Fibroblast of skin of left biceps (primary cell): ENCODE results near the gene GALNT6.
"Not testable (repeated sequence)": the region's sequence is repeated elsewhere in the genome, so short reads cannot be mapped to it uniquely, and the experiment has no call there.

Experiments used
- DNase-seq, 2 experiments: peaks; one replicate each; pipeline ENCODE4 v3.0.0-alpha.2; 2013; ENCODE audit warnings: low read depth in 2 of 2

The GALNT6 gene

DNA sequence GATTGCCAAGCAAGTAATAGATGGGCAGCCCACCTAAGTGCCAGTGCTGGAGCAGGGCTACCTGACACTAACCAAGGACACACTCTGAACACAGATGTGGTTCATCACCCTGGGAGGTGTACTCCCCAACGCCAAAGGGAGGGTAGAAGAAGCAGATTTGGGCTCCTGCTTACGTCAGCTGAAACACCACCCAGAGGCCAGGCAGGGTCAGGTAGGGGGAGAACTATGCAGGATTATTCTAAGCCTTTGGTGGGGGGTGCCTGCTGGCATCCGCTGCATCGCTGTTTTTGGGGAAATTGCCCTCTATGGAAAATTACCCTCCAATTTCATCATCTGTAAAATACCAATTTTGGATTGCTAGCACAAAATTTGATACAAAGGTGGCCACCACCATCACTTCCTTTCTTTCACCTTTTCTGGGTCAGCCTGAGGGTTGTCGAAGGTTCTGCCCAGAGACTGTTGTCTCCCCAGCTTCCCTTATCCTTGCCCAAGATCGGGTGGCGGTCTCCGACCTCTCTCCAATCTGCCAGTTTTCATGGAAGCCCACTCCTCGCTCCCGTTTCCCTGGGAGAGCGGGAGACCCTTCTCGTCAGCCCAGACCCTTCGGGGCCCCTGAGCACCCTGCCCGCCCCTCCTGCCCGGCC, 67.8 kb downstream of the GALNT6 start:
- no peak for DNase-seq

DNA sequence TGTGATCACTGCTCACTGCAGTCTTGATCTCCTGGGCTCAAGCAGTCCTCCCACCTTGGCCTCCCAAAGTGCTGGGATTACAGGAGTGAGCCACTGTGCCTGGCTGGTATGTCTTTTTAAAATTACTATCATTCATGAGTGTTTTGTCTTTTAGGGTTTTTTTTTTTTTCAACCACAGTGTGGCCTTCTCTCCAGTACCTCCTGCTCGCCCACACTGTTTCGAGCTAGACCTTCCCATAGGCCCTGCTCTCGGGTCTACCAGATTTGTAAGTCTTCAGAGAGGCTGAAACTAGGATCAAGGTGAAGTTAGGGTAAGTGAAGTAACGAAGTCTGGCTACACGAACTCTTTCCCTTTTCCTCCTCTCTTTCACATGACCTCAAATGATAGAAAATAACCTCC, 68.8 kb downstream of the GALNT6 start:
- DNase-seq, result no peak

DNA sequence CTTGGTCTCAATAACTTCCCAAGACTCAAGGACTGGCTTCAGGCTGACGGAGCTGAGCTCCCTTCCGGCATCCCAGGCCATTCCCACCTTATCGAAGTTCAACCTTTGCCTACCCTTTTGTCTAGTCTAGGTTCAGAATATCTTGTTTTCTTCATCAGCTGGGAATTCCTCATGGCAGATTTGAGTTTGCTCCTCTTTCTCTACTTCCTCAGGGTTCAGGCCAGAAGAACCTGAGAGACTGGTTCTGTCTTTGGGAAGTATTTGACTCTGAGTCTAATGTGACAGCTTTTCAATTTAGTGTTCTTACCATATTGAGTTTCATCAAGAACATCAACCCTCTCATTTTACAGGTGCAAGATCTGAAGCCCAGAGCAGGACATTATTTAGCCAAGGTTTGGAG, 69.3 kb downstream of the GALNT6 start:
- DNase-seq, result no peak

DNA sequence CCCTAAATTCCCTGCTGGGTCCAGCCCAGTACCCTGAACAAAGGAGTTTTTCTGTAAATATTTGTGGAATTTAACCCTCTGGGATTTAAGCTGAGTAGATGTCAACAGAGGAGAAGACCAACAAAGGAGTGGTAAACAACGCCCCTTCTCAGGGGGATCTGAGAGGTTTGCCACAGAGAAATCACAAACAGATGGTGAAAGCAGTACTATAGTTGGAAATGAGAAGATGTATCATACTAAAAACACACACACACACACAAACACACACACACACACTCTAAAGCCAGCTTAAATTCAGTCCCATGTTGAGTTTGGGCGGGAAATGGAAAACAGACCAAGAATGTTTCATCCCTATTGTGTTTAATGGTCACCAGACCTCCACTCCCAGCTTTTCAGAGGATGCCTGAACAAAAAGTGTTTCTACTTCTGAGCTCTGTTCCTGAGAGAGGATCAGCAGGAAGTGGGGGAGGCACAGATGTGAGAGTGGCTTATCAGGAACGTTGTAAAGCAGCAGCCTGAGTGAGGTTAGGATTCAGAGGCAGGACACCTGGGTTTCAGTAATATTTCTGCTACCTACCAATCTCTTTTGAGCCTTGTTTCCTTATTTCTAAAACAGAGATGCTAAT, 70.4 kb downstream of the GALNT6 start:
- DNase-seq, result peak; percentile 58 to 64

DNA sequence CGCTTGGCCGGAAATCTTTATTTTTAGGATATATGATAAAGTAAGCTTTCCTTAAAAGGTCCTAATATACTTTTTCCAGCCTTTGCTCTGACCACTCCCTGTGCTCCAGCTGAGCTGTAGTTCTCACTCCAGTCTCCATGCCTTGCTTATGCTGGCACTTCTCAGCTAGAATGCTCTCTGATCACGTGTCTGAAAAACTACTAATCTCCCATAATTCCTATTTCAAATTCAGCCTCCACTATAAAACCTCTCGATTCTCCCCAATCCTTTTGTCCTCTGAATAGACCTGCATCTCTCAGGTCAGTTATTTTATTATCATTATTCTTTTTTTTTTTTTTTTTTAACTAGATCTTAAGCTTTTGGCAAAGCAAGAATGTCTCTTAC, 70.9 kb downstream of the GALNT6 start:
- DNase-seq, result no peak

DNA sequence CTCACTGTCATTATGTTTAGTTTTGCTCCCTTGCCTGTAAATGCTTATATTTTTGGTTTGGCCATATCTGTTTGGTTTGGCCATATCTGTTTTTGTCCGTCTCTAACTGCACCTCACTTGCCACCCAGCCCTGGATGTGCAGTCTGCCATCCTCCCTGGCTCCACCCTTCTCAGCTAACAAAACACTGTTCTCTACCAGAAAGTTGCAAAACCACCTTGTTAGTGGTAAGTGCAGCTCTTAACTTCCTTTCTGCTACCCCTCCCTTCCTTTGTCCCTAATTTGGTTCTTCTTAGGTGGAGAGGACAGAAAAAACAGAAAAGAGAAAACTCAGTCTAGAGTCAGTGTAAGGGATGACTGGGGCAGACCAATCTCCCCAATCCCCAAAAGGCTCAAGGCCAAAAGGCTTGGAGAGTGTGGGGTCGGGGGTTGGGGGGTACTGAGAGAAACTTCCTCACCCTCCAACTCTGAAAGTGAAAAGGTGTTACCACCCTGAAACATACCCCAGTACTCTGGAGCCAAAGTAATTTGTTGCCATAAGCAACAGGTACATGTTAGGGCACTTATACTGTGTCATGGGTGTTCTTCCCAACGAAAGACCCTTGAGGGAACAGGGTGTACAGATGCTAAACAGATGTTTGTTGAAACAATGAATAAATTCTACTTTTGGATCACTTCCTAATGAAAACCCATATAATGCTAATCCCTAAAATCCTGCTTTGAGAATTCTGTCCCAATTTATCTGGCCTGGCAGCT, 72.2 kb downstream of the GALNT6 start:
- DNase-seq, result no peak

DNA sequence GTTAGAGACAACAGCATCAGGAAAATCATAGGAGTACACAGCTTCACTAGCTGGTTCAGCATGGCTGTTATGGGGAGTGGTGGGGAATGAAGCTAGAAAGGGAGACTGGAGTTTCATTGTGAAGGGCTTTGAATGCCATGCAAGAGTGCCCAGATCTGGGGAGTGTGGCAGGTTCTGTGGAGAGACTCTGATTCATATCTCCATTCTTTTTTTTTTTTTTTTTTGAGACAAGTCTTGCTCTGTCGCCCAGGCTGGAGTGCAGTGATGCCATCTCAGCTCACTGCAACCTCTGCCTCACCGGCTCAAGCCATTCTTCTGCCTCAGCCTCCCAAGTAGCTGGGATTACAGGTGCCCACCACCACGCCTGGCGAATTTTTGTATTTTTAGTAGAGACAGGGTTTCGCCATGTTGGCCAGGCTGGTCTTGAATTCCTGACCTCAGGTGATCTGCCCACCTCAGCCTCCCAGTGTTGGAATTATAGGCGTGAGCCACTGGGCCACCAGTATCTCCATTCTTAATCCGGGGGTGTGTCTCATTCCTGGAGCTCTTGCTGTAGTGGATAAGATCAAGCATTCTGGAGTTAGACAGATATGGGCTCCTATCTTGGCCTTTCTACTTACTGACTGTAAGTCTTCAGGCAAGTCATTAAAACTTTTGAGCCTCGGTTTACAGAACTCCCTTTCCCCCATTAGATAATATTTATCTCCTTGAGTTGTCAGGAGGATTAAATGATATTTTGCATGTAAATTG, 73.0 kb downstream of the GALNT6 start:
- DNase-seq, result not testable (repeated sequence)

DNA sequence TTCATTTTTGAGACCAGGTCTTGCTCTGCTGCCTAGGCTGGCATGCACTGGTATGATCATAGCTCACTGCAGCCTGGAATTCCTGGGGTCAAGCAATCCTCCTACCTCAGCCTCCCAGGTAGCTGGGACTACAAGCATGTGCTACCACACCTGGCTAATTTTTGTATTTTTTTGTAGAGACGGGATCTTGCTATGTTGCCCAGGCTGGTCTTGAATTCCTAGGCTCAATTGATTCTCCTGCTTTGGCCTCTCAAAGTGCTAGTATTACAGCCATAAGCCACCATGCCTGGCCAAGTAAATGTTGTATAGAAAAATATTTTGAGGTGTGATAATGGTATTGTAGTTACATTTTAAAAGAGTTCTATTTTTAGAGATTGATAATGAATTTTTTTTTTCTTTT, 79.8 kb downstream of the GALNT6 start:
- no peak for DNase-seq

DNA sequence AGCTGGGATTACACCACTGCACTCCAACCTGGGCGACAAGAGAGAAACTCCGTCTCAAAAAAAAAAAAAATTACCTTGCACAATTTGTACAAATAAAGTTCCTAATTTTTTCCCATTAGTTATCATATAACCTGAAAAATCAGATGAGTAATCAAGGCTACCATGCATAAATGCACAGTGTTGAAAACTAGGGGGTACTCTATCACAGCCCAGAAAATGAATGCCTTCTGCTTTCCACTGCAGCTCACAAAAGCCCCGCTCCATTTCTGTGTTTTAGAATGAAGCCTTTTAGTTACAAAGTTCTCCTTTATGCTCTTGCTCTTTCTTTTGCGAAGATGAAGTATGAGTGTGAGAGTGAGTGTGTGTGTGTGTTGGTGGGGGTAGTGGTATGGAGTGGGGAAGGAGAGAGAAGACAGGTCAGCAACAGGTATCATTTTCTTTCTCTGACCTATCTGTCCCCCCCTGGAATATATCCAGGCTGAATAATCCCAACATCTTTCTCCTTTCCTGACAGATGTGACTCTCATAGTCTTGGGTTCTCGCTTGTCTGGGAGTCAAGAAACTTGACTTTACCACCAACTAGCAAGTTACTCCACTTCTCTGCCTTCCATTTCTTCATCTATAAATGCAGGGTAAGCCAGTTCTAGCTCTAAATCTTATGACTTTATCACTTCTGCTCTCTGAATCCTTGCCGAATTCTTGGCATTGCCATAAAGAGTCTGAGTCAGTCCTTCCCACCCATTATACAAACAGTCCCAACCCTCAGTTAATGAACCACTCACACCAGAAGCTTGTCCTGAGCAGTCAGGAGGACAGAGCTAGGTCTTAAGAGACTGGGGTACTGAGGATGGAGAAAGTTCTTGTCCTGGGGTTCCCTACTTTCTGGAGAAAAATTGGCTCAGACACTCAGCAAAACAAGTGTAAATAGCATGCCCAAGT, 83.3 kb downstream of the GALNT6 start:
- DNase-seq, result peak; percentile 33 to 41

DNA sequence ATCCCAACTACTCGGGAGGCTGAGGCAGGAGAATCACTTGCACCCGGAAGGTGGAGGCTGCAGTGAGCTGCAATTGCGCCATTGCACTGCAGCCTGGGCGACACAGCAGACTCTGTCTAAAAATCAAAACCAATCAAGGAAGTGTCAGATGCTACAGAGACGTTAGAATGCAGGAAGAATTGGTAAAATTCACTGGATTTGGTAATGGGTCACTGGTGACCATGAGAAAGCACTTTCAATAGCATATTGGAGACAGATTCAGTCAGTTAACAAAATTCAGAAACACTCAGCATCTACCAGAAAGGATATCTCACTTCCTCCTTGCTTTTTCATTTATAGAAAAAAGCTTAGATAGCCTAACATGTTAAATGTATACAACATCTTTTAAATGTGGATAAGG, 84.7 kb downstream of the GALNT6 start:
- DNase-seq, result no peak
